Measurements from ENCODE around the gene FOXN1. TPM values are rescaled to one million over a fixed set of nuclear protein-coding genes. Genes with fewer than 3 reads are reported as not detected.

The FOXN1 gene
- total and polyA plus RNA-seq, 2 donors from 2014 or later: not detected

GRCh38 chr17:28499364-28499664, 6.8 kb upstream of the FOXN1 start:
- H3K27ac ChIP-seq (ENCODE audit: low read depth in 2 of 2, low read length in 2 of 2): no peak overlapping the region
- H3K4me1 ChIP-seq (ENCODE audit: control insufficient read depth in 2 of 3, insufficient read depth in 2 of 3, low read depth in 1 of 3, low read length in 3 of 3): peaks cover 0 to 2% (median 0%) of the 10 kb centered on the region in 3 donors
- no peak for TF ChIP-seq CTCF (IDR thresholded peaks at IDR 0.05; ENCODE audit: borderline replicate concordance, extremely low read depth, insufficient read depth)
- no peaks in the 10 kb centered on the region for H3K36me3 ChIP-seq (ENCODE audit: control insufficient read depth in 2 of 3, insufficient read depth in 3 of 3, low read length in 3 of 3)
- no peaks in the 10 kb centered on the region for H3K9me3 ChIP-seq (ENCODE audit: control insufficient read depth in 2 of 3, insufficient read depth in 1 of 3, low read length in 3 of 3)
- FAIRE-seq (no peak), DNase-seq (peak in 2 of 5 donors; percentile 48 to 60)
- no peaks in the 10 kb centered on the region for H3K27me3 ChIP-seq (ENCODE audit: control insufficient read depth, insufficient read depth, low read length)
- H3K9ac ChIP-seq (ENCODE audit: low read length in 3 of 3): no peak overlapping the region
- H3K4me3 ChIP-seq (ENCODE audit: low read length in 3 of 3): no peak overlapping the region
- intact Hi-C loops (cut with DNase I): loop anchor here (5.0 to 10.0 kb wide), 2 partner anchors 38 to 115 kb away; partner anchors contain the start of gene RSKR

GRCh38 chr17:28499684-28500357, 6.3 kb upstream of the FOXN1 start:
- intact Hi-C loops (cut with DNase I): loop anchor here (5.0 to 10.0 kb wide), 2 partner anchors 37 to 115 kb away; partner anchors contain the start of gene RSKR
- FAIRE-seq: no peak
- peak in 1 of 5 donors; percentile 48 for DNase-seq
- H3K27ac ChIP-seq (ENCODE audit: low read depth in 2 of 2, low read length in 2 of 2): no peak overlapping the region
- H3K9ac ChIP-seq (ENCODE audit: low read length in 3 of 3): no peak overlapping the region
- no peaks in the 10 kb centered on the region for H3K27me3 ChIP-seq (ENCODE audit: control insufficient read depth, insufficient read depth, low read length)
- H3K9me3 ChIP-seq (ENCODE audit: control insufficient read depth in 2 of 3, insufficient read depth in 1 of 3, low read length in 3 of 3): no peaks in the 10 kb centered on the region
- no peaks in the 10 kb centered on the region for H3K36me3 ChIP-seq (ENCODE audit: control insufficient read depth in 2 of 3, insufficient read depth in 3 of 3, low read length in 3 of 3)
- peaks cover 0 to 2% (median 0%) of the 10 kb centered on the region in 3 donors for H3K4me1 ChIP-seq (ENCODE audit: control insufficient read depth in 2 of 3, insufficient read depth in 2 of 3, low read depth in 1 of 3, low read length in 3 of 3)
- no peak for TF ChIP-seq CTCF (IDR thresholded peaks at IDR 0.05; ENCODE audit: borderline replicate concordance, extremely low read depth, insufficient read depth)
- H3K4me3 ChIP-seq (ENCODE audit: low read length in 3 of 3): no peak overlapping the region

GRCh38 chr17:28500712-28501379, 5.3 kb upstream of the FOXN1 start:
- no peak for TF ChIP-seq CTCF (IDR thresholded peaks at IDR 0.05; ENCODE audit: borderline replicate concordance, extremely low read depth, insufficient read depth)
- no peak overlapping the region for H3K4me3 ChIP-seq (ENCODE audit: low read length in 3 of 3)
- no peaks in the 10 kb centered on the region for H3K27me3 ChIP-seq (ENCODE audit: control insufficient read depth, insufficient read depth, low read length)
- peaks cover 0 to 2% (median 0%) of the 10 kb centered on the region in 3 donors for H3K4me1 ChIP-seq (ENCODE audit: control insufficient read depth in 2 of 3, insufficient read depth in 2 of 3, low read depth in 1 of 3, low read length in 3 of 3)
- H3K9me3 ChIP-seq (ENCODE audit: control insufficient read depth in 2 of 3, insufficient read depth in 1 of 3, low read length in 3 of 3): no peaks in the 10 kb centered on the region
- H3K27ac ChIP-seq (ENCODE audit: low read depth in 2 of 2, low read length in 2 of 2): no peak overlapping the region
- no peak for FAIRE-seq
- H3K9ac ChIP-seq (ENCODE audit: low read length in 3 of 3): no peak overlapping the region
- DNase-seq: peak in 4 of 5 donors; percentile 47 to 76 (median 59)
- intact Hi-C loops (cut with DNase I): no loop called here
- H3K36me3 ChIP-seq (ENCODE audit: control insufficient read depth in 2 of 3, insufficient read depth in 3 of 3, low read length in 3 of 3): no peaks in the 10 kb centered on the region

Measured in kidney (tissue), 14 donors.